GM19351 (cell line): ENCODE results near the gene RANBP10.

ENCODE experiments used
- ATAC-seq: cut with Tn5 transposase; IDR thresholded peaks from one replicate; pipeline ENCODE4 v1.9.1; 2021; ENCODE audit warnings: mild to moderate bottlenecking, moderate library complexity; ENCODE audit not compliant: unreplicated experiment

RANBP10 gene

DNA sequence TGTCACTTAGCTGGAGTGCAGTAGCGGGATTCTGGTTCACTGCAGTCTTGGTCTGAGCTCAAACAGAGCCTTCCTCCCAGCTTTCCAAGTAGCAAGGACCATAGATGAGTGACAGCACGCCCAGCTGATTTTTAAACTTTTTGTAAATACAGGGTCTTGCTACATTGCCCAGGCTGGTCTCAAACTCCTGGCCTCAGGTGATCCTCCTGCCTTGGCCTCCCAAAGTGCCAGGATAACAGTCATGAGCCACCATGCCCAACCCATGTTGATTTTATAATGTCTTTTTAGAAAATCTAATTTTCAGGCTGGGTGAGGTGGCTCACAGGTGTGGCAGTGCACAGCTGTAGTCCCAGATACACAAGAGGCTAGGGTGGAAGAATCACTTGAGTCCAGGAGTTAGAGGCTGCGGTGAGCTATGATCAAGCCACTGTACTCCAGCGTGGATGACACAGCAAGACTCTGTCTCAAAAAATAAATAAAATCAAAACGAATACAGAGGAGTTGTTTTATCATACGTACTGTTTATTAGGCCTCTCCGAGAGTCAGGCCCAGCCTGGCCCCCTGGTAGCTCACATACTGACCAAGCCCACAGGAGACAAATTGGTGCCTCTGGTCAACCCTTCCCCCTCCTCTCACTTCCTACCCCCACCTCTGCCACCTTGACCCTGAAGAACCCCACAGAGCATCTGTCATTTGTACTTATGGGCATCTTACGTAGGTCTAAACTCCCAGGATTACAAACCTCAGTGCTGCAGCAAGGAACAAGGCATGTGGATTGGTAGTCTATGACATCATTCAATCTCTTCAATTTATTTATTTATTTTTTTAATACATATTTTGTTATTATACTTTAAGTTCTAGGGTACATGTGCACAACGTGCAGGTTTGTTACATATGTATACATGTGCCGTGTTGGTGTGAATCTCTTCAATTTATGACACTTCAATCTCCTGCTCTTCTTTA lies 126.1 kb downstream of the RANBP10 start:
- no peak for ATAC-seq

DNA sequence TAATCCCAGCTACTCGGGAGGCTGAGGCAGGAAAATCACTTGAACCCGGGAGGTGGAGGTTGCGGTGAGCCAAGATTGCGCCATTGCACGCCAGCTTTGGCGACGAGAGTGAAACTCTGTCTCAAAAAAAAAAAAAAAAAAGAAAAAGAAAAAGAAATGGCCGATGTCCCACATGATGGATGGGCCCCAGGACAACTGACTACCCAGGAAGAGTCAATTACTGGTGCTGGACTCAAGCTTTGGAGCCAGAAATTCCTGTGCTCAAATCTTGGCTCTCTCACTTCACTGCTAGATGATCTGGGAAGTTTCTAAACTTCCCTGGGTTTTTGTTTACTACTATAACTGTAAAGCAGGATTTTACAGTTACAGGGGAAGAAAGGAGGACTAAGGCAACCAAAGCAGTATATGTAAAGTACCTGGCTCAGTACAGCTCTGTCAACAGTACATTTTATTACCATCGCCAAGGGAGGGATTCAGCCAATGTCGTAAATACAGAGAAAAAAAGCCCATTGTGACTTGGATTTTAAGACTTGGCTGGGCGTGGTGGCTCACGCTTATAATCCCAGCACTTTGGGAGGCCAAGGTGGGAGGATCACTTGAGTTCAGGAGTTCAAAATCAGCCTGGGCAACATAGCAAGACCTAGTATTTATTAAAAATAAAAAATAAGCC lies 127.9 kb downstream of the RANBP10 start:
- no peak for ATAC-seq

- ATAC-seq: no peak
Measured at GRCh38 chr16:67677712-67678111, 128.6 kb downstream of the RANBP10 start.

GRCh38 chr16:67676939-67677338 lies 129.4 kb downstream of the RANBP10 start:
- no peak for ATAC-seq

DNA sequence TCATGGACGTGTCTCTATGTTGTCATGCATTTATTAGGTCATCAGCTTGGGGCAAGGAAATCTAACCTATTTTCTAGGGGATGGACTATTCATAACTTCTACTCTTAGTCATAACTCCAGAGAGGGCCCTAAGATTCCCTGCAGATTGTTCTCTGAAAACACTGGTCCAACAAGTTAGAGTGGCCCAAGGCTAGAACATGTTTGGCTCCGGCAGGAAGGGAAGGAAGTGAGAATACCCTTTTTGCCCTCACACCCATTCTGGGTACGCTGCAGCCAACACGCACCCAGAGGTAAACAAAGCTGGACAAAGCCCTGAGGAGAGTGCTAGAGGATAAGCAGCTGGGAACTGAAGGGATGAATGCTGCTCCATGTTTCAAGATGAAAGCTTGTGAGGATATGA lies 129.8 kb downstream of the RANBP10 start:
- no peak for ATAC-seq

- no peak for ATAC-seq
Measured at GRCh38 chr16:67675999-67676398, 130.4 kb downstream of the RANBP10 start.

GRCh38 chr16:67675579-67675935 lies 130.8 kb downstream of the RANBP10 start:
- no peak for ATAC-seq

DNA sequence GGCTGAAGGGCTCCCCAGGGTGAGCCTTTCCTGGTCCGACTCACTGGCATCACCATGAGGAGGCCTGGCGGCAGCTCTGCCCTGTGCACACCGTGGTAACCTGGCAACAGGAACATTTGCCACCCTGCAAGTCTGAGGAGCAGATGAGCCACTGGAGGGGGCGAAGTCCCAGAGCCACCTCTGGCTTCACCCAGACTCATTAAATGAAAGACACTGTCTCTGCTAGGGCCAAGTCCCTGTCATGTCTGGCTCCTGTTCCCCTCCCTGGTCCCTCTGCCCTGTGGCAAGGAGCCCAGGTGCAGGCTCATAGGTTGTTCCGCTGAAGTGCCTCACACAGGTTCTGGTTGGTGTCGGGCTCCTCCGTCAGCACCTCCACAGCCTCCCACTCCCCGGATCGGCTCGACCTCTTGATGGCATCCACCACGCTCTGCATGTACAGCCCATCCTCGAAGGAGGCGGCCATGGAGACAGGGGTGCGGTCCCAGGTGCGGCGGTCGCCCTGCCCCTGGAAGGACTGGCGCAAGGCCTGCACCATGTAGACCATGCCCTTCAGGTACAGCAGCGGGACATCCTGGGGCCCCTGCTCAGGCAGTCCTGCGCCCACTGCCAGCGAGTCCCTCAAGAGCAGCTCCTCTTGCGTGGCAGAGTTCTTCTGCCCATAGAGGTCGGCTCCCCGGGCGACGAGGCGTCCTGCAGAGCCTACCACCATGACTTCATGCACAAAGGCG lies 131.3 kb downstream of the RANBP10 start:
- ATAC-seq: no peak

- ATAC-seq: no peak
Measured at GRCh38 chr16:67673712-67674580, 132.4 kb downstream of the RANBP10 start.
